IPS-20b (cell line): ENCODE data around the gene FAAP20.

Experiments used
- H3K27ac ChIP-seq: one replicate; pipeline ENCODE4 v1.5.1; 2013; ENCODE audit warnings: low read length
- H3K27me3 ChIP-seq: 2 replicates; pipeline ENCODE4 v1.6.1; 2013; ENCODE audit warnings: mild to moderate bottlenecking, low read length, inconsistent platforms; ENCODE audit not compliant: insufficient read depth
- H3K36me3 ChIP-seq: 2 replicates; pipeline ENCODE4 v1.6.1; 2013; ENCODE audit warnings: low read depth, mild to moderate bottlenecking, inconsistent platforms, low read length, moderate library complexity; ENCODE audit not compliant: insufficient read depth
- H3K4me1 ChIP-seq: 2 replicates; pipeline ENCODE4 v1.6.1; 2013; ENCODE audit warnings: mild to moderate bottlenecking, control low read depth, inconsistent platforms, low read length, moderate library complexity; ENCODE audit not compliant: insufficient read depth
- H3K4me3 ChIP-seq: 2 replicates; pipeline ENCODE4 v1.5.1; 2013; ENCODE audit warnings: mild to moderate bottlenecking, low read length, inconsistent platforms
- H3K9ac ChIP-seq: 2 replicates; pipeline ENCODE4 v1.6.1; 2013; ENCODE audit warnings: low read depth, mild to moderate bottlenecking, inconsistent platforms, low read length, moderate library complexity
- H3K9me3 ChIP-seq: 2 replicates; pipeline ENCODE4 v1.6.1; 2013; ENCODE audit warnings: mild to moderate bottlenecking, low read depth, low read length, inconsistent platforms; ENCODE audit not compliant: insufficient read depth

Gene FAAP20

DNA sequence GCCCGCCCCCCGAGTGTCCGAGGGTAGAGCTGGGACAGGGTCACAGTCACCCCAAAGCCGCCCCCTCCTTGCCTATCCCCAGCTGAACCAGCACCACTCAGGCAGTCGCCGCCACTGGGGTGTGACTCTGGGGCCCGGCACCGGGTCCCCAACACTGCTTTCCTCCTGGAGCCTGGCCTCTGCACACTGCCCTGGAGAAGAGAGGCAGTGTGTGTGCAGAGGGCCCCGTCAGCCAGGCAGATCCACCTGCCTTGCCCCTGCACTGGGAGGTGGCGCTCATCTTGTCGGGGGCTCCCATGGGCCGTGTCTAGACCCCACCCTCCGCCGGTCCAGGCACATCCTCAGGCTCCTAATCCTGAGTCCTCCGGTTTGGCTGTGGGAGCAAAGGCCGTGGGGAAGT lies 15.7 kb downstream of the FAAP20 start:
- Histone ChIP-seq H3K27ac (no peak overlapping the region), H3K9ac (no peak overlapping the region), H3K4me3 (no peak overlapping the region), H3K9me3 (no peaks in the 10 kb centered on the region), H3K36me3 (peaks cover 25% of the 10 kb centered on the region), H3K4me1 (no peaks in the 10 kb centered on the region), H3K27me3 (no peaks in the 10 kb centered on the region)

DNA sequence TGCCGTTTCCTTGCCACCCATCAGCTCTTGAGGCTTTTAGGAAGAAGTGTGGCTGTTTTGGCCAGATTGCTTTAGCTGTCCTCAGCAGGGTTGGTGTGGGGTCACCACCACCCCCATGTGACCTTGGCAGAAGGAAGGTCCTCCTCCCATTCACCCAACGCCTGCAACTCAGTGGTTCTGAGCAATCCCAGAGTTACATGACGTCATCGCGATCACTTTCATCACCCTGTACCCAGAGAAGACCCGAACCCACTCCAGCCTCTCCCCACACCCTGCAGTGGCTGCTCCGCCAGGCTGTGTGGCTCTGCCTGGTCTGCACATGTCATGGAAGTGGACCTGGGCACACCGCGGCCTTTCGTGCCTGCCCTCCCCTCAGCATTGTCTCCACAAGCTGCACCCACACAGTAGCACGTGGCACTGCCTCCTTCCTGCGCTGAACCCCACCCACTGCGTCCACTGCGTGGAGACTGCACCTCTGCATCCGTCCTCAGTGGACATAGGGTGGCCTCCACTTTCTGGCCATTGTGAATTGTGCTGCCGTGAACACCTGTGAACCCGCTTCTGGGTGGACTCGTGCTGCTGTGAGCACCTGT lies 16.5 kb downstream of the FAAP20 start:
- no peaks in the 10 kb centered on the region for H3K4me1 ChIP-seq
- no peak overlapping the region for H3K9ac ChIP-seq
- H3K4me3 ChIP-seq, result no peak overlapping the region
- H3K27me3 ChIP-seq, result no peaks in the 10 kb centered on the region
- no peaks in the 10 kb centered on the region for H3K9me3 ChIP-seq
- H3K36me3 ChIP-seq, result peaks cover 25% of the 10 kb centered on the region
- H3K27ac ChIP-seq, result no peak overlapping the region

GRCh38 chr1:2177541-2177940 lies 17.0 kb downstream of the FAAP20 start:
- Histone ChIP-seq H3K27me3 (no peaks in the 10 kb centered on the region), H3K4me1 (no peaks in the 10 kb centered on the region), H3K27ac (no peak overlapping the region), H3K9ac (no peak overlapping the region), H3K4me3 (no peak overlapping the region), H3K9me3 (no peaks in the 10 kb centered on the region), H3K36me3 (peaks cover 25% of the 10 kb centered on the region)

GRCh38 chr1:2176615-2177014 lies 18.0 kb downstream of the FAAP20 start:
- Histone ChIP-seq H3K27me3 (no peaks in the 10 kb centered on the region), H3K27ac (no peak overlapping the region), H3K4me1 (no peaks in the 10 kb centered on the region), H3K4me3 (no peak overlapping the region), H3K36me3 (peaks cover 25% of the 10 kb centered on the region), H3K9me3 (no peaks in the 10 kb centered on the region), H3K9ac (no peak overlapping the region)

GRCh38 chr1:2175681-2176454 lies 18.7 kb downstream of the FAAP20 start:
- Histone ChIP-seq H3K9ac (no peak overlapping the region), H3K27me3 (no peaks in the 10 kb centered on the region), H3K9me3 (no peaks in the 10 kb centered on the region), H3K27ac (no peak overlapping the region), H3K4me3 (no peak overlapping the region), H3K36me3 (peaks cover 25% of the 10 kb centered on the region), H3K4me1 (no peaks in the 10 kb centered on the region)

DNA sequence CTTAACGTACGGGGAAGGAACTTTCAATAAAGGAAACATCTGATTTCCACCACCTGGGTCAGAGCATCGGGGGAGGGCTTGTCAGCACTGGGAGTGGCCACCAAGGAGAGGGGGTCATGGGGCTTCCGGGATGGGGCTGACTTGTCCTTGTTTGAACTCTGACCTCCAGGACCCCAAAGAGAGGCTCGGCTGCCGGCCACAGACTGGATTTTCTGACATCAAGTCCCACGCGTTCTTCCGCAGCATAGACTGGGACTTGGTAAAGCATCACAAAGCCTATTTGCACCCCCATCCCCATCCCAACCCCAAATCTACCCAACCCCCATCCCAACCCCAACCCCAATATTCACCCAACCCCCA lies 19.5 kb downstream of the FAAP20 start:
- Histone ChIP-seq H3K27ac (no peak overlapping the region), H3K4me3 (no peak overlapping the region), H3K9me3 (no peaks in the 10 kb centered on the region), H3K27me3 (no peaks in the 10 kb centered on the region), H3K36me3 (peaks cover 17% of the 10 kb centered on the region), H3K9ac (no peak overlapping the region), H3K4me1 (no peaks in the 10 kb centered on the region)

GRCh38 chr1:2174348-2175054 lies 20.1 kb downstream of the FAAP20 start:
- Histone ChIP-seq H3K36me3 (peaks cover 17% of the 10 kb centered on the region), H3K9me3 (no peaks in the 10 kb centered on the region), H3K27ac (no peak overlapping the region), H3K9ac (no peak overlapping the region), H3K27me3 (no peaks in the 10 kb centered on the region), H3K4me3 (no peak overlapping the region), H3K4me1 (no peaks in the 10 kb centered on the region)

- H3K27ac ChIP-seq, result no peak overlapping the region
Observed at GRCh38 chr1:2173546-2174347, 20.8 kb downstream of the FAAP20 start.

GRCh38 chr1:2172551-2173146 lies 21.9 kb downstream of the FAAP20 start:
- Histone ChIP-seq H3K27ac (no peak overlapping the region), H3K4me3 (no peak overlapping the region), H3K36me3 (peaks cover 17% of the 10 kb centered on the region), H3K9ac (no peak overlapping the region), H3K27me3 (no peaks in the 10 kb centered on the region), H3K4me1 (no peaks in the 10 kb centered on the region), H3K9me3 (no peaks in the 10 kb centered on the region)

More at GRCh38 chr1:2173546-2174347, 20.8 kb downstream of the FAAP20 start:
- Histone ChIP-seq H3K9ac (no peak overlapping the region), H3K4me3 (no peak overlapping the region), H3K36me3 (peaks cover 17% of the 10 kb centered on the region), H3K4me1 (no peaks in the 10 kb centered on the region), H3K9me3 (no peaks in the 10 kb centered on the region), H3K27me3 (no peaks in the 10 kb centered on the region)

DNA sequence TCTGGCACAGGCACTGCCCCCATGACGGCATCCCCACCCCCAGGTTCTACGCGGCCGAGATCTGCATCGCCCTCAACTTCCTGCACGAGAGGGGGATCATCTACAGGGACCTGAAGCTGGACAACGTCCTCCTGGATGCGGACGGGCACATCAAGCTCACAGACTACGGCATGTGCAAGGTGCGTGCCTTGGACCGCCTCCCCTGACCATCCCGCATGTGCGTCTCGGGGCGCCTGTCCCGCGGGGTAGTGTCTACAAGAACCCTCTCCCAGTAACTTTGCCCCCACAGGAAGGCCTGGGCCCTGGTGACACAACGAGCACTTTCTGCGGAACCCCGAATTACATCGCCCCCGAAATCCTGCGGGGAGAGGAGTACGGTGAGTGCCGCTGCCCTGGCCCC lies 22.6 kb downstream of the FAAP20 start:
- Histone ChIP-seq H3K27me3 (no peaks in the 10 kb centered on the region), H3K4me1 (no peaks in the 10 kb centered on the region), H3K9me3 (no peaks in the 10 kb centered on the region), H3K4me3 (no peak overlapping the region), H3K36me3 (peaks cover 17% of the 10 kb centered on the region), H3K27ac (no peak overlapping the region), H3K9ac (no peak overlapping the region)

DNA sequence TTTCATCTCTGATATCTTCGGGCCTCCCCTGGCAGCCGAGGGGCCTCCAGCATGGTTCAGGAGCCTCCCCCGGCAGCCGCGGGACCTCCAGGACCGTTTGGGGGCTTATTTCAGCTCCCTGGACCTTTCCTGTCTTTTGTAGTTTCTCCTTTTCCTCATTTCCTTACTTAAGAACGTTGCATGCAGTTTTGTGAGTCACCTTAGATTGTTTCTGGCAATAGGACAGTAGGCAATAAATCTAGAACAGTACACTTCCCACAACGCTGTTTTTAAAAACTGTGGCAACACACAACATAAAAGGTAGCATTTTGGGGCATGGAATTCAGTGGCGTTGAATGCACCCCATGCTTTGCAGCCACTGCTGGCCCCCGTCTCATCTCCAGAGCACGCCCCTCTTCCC lies 24.4 kb downstream of the FAAP20 start:
- H3K27me3 ChIP-seq, result no peaks in the 10 kb centered on the region

More for the DNA sequence above, 24.4 kb downstream of the FAAP20 start:
- Histone ChIP-seq H3K9ac (no peak overlapping the region), H3K9me3 (no peaks in the 10 kb centered on the region), H3K4me3 (no peak overlapping the region), H3K36me3 (peaks cover 5% of the 10 kb centered on the region; the same call in 1 of the 2 replicates), H3K27ac (no peak overlapping the region), H3K4me1 (no peaks in the 10 kb centered on the region)
